Measurements from ENCODE around the gene LRRC75B.

LRRC75B gene

GRCh38 chr22:24584871-24585411, 7.9 kb downstream of the LRRC75B start:
- no peak for DNase-seq

GRCh38 chr22:24584166-24584790, 8.6 kb downstream of the LRRC75B start:
- no peak for DNase-seq

- DNase-seq, result no peak
Observed at GRCh38 chr22:24583221-24584165, 9.4 kb downstream of the LRRC75B start.

DNA sequence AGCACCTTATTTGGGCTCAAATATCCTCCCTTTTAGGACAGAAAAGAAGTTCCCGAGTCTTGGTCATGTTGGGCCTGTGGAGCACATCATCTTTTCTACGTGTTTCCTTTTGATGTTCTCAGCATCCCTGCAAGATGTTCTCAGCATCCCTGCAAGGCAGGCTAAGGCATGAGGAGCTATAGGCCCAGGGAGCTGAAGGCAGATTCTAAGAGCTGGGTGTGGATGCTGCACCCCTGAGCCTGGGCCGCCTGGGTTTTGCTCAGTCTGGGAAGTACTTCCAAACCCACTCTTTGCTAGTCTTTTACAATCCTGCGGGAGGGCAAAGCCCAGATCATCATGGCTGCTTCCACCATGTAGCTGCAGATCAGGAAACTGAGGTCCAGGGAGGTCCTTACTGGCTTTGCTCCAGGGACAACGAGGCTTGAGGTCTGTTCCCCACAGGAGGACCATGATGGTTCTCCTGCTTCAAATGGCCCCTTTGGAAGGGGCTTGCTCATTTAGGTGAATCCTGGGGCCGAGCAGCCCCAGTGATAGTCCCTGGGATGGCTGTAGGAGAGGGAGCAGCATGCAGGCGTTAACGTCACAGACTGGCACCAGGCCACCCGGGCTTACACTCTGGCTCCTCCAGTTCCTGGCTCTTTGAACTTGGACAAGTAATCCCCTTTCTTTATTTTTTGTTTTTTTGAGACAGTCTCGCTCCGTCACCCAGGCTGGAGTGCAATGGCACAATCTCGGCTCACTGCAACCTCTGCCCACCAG, 10.6 kb downstream of the LRRC75B start:
- DNase-seq, result no peak

DNA sequence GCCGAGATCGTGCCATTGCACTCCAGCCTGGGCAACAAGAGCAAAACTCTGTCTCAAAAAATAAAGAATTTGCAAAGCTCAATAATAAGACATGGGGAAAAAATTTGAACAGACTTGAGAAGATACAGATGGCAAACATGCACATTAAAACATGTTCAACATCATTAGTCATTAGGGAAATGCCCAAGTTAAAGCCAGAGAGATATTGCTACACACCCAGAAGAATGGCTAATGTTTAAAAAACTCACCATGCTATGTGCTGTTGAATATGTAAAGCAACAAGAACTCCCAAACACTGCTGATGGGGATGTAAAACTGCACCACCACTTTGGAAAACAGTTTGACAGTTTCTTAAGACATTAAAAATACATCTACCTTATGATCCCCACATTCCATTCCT, 12.6 kb downstream of the LRRC75B start:
- DNase-seq, result no peak

GRCh38 chr22:24579258-24579601, 13.6 kb downstream of the LRRC75B start:
- DNase-seq, result no peak

- no peak for DNase-seq
Observed at GRCh38 chr22:24578355-24579257, 14.3 kb downstream of the LRRC75B start.

DNA sequence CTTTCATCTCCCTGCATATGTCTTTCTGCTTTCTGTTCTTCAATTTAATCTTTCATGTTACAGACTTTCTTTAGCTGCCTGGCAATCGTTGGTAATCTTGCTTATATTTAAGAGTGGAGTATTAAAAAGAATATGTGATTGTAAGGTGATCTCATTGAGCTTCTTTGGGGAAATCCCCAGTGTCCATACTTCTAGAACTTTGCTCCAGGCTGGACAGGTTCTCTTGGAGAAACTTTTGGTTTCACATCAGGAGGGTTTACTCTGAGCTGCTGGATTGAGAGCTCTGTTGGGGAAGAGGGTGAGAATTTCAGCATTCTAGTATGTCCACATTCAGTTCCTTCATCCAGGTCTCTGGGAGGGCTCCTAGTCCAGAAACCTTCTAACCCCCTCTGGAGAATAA, 16.1 kb downstream of the LRRC75B start:
- no peak for DNase-seq

- DNase-seq, result no peak
Observed at GRCh38 chr22:24571266-24571665, 21.6 kb downstream of the LRRC75B start.

GRCh38 chr22:24567668-24568067, 25.2 kb downstream of the LRRC75B start:
- DNase-seq, result no peak

DNA sequence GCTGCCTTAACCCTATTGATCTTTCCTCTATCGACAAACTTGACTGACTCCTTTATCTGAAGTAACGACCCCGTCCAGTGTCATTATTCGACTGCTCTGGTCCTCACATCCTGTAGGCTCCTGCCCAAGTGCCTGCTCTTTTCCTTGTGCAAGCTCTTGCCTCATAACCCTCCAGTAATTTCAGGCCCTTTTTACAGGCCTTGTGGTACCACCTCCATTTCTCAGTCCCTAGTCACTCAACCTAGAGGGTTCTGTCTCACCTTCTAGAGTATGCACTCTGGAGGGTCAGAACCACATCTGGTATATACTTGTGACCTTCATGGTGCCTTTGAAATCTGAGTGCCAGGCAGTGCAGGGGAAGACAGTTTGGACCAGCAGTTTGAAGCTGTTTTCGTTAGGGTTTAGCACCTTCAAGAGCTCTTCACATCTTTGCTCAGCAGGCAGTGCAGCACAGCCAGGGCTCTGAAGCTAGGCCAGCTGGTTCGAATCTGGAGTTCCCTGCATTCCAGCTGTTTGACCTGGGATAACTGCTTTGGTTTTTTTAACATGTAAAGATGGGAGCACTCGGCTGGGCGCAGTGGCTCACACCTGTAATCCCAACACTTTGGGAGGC, 25.9 kb downstream of the LRRC75B start:
- DNase-seq, result no peak

DNA sequence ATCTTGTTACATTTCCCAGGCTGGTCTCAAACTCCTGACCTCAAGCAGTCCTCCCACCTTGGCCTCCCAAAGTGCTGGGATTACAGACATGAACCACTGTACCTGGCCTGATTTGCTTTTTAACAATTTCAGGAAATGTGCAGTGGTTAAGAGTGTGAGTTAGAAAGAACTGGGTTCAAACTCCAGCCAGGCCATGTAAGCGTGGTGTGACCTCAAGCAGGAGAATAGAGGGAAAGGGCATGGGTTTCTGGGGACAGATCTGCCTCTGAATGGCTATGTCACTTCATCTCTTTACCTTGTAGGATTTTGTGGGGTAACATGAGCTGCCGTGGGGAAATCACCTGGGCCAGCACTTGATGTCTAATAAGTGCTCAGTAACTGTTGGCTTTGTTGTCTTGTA, 27.8 kb downstream of the LRRC75B start:
- DNase-seq, result no peak

- no peak for DNase-seq
Observed at GRCh38 chr22:24564376-24565058, 28.4 kb downstream of the LRRC75B start.

DNA sequence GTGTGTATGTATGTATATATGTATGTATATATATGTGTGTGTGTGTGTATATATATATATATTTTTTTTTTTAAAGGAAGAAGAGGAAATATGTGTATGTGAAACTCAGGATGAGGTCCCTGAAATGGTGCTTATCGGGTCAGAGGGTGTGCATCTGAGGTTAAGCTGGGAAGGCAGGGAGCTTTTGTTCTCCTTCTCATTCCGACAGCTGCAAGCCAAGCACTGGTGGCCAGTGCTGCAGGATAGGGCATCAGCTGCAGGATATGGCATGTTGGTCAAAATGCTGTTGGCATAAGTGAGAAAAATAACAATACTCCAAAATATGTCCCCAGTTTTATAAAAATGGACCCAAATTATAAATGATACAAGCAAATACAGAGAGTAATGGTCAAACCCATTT, 29.6 kb downstream of the LRRC75B start:
- DNase-seq, result no peak

- DNase-seq, result no peak
Observed at GRCh38 chr22:24559471-24559870, 33.4 kb downstream of the LRRC75B start.

GRCh38 chr22:24555165-24556039, 37.5 kb downstream of the LRRC75B start, which contains the start of gene SNRPD3:
TSS of gene SNRPD3 (plus strand) at chr22:24555999. CDS start at chr22:24557675, 1,676 bp downstream.
- DNase-seq, result peak; percentile 98 to 99 (median 99)

DNA sequence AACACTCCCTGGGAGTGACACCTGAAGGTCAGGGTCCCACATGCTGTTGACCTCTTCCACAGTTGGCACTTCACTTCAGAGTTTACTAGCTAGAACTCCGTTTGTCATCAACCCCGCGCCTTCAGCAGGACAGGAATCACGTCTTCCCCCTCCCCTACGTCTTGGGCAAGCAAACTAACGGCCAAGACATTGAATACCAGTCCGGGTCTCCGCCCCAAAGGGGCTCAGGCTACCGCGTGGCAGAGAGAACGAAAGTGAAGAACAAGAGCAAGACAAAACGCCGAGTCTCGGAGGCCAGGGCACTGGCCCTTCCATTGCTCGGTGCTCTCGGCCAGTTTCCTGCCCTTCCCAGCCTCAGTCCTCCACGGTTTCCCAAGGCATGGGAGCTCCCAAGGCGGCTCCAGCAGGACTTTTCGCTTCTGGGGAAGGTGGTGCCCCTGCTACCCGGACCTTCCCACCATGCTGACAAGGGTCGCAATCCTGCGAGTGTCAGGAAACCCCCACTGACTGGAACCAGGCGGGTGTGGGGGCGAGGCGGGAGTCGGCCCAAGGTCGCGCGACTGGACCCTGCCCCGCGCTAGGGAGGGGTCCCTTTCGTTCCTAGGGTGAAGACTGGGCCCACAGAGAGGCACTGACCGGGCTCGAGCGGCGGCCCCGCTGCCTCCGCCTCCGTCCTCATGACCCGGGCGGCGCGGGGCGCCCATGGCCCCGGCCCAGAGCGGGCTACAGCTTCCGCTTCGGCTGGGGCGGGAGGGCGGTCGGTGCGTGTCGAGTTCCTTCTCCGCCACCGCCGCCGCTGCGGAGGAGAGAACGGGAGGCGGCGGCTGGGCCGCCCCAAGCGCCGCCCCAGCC, 38.3 kb downstream of the LRRC75B start, which contains the start of gene GUCD1:
GUCD1 (minus strand) TSS at position 826 of the 852 bp plus-strand sequence; CDS start at position 679, 147 bp downstream.
- DNase-seq, result peak in 2 of 4 experiments; percentile 42 to 48

DNA sequence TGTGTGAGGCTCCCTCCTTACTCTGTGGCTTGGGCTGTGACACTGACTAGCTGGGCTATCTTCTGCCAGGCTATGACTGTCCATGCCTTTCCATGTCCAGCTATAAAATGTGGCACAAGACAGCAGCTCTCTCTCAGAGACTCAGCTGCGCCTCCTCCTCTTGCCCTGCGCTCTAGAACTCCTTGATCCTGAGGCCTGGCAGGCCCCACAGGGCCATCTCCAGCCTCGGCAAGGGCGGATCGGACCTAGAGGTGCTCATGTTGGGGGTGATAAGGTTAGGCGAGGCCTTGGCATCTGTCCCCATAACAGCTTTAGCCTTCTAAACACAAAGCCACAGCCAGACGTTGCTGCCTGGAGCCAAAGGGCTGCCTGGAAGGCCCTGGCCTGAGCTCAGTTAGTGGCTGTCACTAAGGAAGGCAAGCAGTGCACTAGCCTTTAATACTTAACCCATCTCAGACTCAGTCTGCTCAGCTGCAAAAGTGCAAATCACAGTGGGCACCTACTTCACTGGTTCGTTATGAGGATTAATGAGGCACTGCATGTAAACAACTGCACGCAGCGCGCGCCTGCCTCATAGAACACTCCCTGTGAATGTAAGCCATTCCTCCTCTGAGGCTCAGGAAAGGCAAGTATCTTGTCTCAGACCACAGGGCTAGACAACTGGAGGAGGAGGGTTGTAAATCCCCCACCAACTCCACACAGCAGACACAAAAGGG, 39.1 kb downstream of the LRRC75B start:
- DNase-seq, result no peak
